ENCODE measurements around the gene KY. TPM values are rescaled to one million over a fixed set of nuclear protein-coding genes. Genes with fewer than 3 reads are reported as not detected.

Gene KY
- total and polyA plus RNA-seq, 9 of the 15 experiments (the other 6 are each of a cell fraction or from before 2014, with no cell fraction given) = not detected

DNA sequence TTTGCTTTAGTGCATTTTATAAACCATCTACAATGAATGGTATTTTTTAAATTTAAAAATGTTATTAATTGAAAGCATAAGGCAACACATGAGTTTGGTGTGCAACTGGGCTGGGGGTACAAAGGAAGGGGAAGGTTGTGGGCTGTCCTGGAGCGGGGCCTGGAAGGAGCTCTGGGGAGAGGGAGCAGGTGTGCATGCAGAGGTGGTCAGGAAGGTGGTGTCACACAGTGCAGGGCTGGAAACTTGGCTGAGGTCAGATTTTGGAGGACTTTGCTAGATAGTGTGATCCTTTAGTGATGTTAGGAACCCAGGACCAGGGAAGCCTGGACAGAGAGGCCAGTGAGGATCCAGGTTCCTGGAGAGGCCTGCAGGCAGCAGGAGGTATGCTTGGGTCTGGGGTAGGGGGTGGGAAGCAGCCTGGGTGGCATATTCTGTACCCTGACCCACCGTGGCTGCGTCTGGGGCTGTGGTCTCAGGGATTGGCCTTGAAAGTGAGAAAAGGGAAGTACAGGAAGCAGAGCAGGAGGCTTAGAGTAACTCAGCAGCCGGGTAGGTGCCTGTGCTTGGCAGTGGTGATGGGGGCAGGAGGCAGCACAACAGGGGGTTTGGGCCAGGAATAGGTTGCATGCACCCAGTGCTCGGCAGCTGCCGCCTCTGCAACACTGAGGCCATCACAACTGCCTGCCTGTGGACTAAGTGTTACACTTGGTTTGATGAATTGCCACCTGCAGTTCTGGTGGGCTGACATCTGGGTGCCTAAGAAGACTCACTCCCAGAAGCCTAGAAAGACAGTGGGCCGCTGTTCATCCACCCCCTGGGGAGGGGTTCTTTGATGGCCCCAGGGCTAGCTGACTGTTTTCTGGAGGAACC, 33.0 kb downstream of the KY start:
- Histone ChIP-seq H3K4me1 (replicated peaks in 1 of 2; ENCODE audit: control insufficient read depth in 2 of 2, insufficient read depth in 2 of 2, low read length in 2 of 2) (no peaks in the 10 kb centered on the region), H3K9me3 (replicated peaks; ENCODE audit: control insufficient read depth, insufficient read depth, low read depth, low read length) (no peaks in the 10 kb centered on the region), H2AFZ (ENCODE audit: low read depth, low read length) (no peak overlapping the region), H3K4me3 (no peak overlapping the region), H3K9ac (ENCODE audit: insufficient read depth in 1 of 2, low read depth in 2 of 2, low read length in 2 of 2) (no peak overlapping the region), H3K36me3 (ENCODE audit: control insufficient read depth, insufficient read depth, low read length) (no peaks in the 10 kb centered on the region), H3K27me3 (ENCODE audit: control insufficient read depth in 2 of 2, insufficient read depth in 2 of 2, low read length in 2 of 2) (peaks cover 0 to 10% of the 10 kb centered on the region in 2 experiments; a peak in 2 of 5 replicates), H3K4me2 (ENCODE audit: insufficient read depth, low read length) (no peak overlapping the region), H3K79me2 (ENCODE audit: control insufficient read depth, insufficient read depth, low read length) (no peaks in the 10 kb centered on the region), H3K27ac (ENCODE audit: extremely low read depth, low read depth, low read length) (no peak overlapping the region), H4K20me1 (replicated peaks; ENCODE audit: control insufficient read depth, insufficient read depth, low read length) (no peaks in the 10 kb centered on the region), H3K9me1 (ENCODE audit: control insufficient read depth, insufficient read depth, low read length) (no peaks in the 10 kb centered on the region)
- no peak for FAIRE-seq
- intact Hi-C loops (cut with micrococcal nuclease) = no loop called here
- WGBS (ENCODE audit: insufficient coverage, low coverage, missing lambda C conversion rate) = 2% methylated on average over 7 of the region's 7 CpGs
- POLR2A ChIA-PET = interaction anchor here (0.7 kb wide), 1 partner anchor 524 kb away, joined by 3 read pairs; no protein-coding TSS in a partner anchor
- no peak for DNase-seq (ENCODE audit: extremely low read depth in 1 of 4, low spot score in 3 of 4)
- ATAC-seq = no peak
- no TSS peak for BruUV-seq (replicated peaks)
- in situ Hi-C loops (cut with MboI) = no loop called here
- CTCF ChIA-PET (ENCODE audit: low intra/inter-chr PET ratio) = no interaction called here
- TF ChIP-seq U2AF2 (optimal IDR thresholded peaks at IDR 0.05; ENCODE audit: low read depth, low read length) = no peak
- no peak for TF ChIP-seq XRCC5 (IDR thresholded peaks at IDR 0.05; ENCODE audit: low read depth, low read length)
- TF ChIP-seq, protein P1, sequence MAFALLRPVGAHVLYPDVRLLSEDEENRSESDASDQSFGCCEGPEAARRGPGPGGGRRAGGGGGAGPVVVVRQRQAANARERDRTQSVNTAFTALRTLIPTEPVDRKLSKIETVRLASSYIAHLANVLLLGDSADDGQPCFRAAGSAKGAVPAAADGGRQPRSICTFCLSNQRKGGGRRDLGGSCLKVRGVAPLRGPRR (CRISPR knock-in tag; IDR thresholded peaks at IDR 0.05) = no peak
- no peak for TF ChIP-seq MLX (CRISPR knock-in tag; conservative IDR thresholded peaks at IDR 0.05)
- TF ChIP-seq EZH2 (IDR thresholded peaks at IDR 0.05; ENCODE audit: borderline replicate concordance, low read depth, low read length) = no peak
- no peak for TF ChIP-seq ZNF740 (CRISPR knock-in tag; IDR thresholded peaks at IDR 0.05)
- no peak for TF ChIP-seq ZNF740 (tag; IDR thresholded peaks at IDR 0.05)
- no peak for TF ChIP-seq KHSRP (IDR thresholded peaks at IDR 0.05)
- TF ChIP-seq DDX20 (tag; IDR thresholded peaks at IDR 0.05; ENCODE audit: low read depth) = no peak
- TF ChIP-seq RBM25 (IDR thresholded peaks at IDR 0.05; ENCODE audit: low read depth, low read length, severe bottlenecking) = no peak
- no peak for TF ChIP-seq TFAM (CRISPR knock-in tag; conservative IDR thresholded peaks at IDR 0.05)
- TF ChIP-seq HINFP (tag; conservative IDR thresholded peaks at IDR 0.05; ENCODE audit: low read depth) = no peak
- TF ChIP-seq SMAD4 (CRISPR knock-in tag; conservative IDR thresholded peaks at IDR 0.05) = no peak
- TF ChIP-seq ZFPM2 (CRISPR knock-in tag; IDR thresholded peaks at IDR 0.05) = no peak
- no peak for TF ChIP-seq PHTF2 (CRISPR knock-in tag; IDR thresholded peaks at IDR 0.05)
- TF ChIP-seq, protein P2, sequence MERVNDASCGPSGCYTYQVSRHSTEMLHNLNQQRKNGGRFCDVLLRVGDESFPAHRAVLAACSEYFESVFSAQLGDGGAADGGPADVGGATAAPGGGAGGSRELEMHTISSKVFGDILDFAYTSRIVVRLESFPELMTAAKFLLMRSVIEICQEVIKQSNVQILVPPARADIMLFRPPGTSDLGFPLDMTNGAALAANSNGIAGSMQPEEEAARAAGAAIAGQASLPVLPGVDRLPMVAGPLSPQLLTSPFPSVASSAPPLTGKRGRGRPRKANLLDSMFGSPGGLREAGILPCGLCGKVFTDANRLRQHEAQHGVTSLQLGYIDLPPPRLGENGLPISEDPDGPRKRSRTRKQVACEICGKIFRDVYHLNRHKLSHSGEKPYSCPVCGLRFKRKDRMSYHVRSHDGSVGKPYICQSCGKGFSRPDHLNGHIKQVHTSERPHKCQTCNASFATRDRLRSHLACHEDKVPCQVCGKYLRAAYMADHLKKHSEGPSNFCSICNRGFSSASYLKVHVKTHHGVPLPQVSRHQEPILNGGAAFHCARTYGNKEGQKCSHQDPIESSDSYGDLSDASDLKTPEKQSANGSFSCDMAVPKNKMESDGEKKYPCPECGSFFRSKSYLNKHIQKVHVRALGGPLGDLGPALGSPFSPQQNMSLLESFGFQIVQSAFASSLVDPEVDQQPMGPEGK (CRISPR knock-in tag; IDR thresholded peaks at IDR 0.05; ENCODE audit: borderline replicate concordance) = no peak

Data from K562 (cell line).